Nephron progenitor cell (in vitro differentiated cells): ENCODE results near the gene PLXNA4.

Source experiments
- DNase-seq: peaks from one replicate; pipeline ENCODE4 v3.0.0; 2021
- H3K27ac Mint-ChIP-seq: 2 replicates; pipeline ENCODE4 v1.8.0; 2021; ENCODE audit warnings: mild to moderate bottlenecking, moderate library complexity, mixed read lengths
- H3K27me3 Mint-ChIP-seq: 2 replicates; pipeline ENCODE4 v1.8.0; 2021; ENCODE audit warnings: mild to moderate bottlenecking, low read depth, mixed read lengths; ENCODE audit not compliant: poor library complexity
- H3K36me3 Mint-ChIP-seq: 2 replicates; pipeline ENCODE4 v1.8.0; 2021; ENCODE audit warnings: low read depth, mixed read lengths
- H3K4me1 Mint-ChIP-seq: 2 replicates; pipeline ENCODE4 v1.8.0; 2021; ENCODE audit warnings: mixed read lengths
- H3K4me3 Mint-ChIP-seq: 2 replicates; pipeline ENCODE4 v1.8.0; 2021; ENCODE audit warnings: mild to moderate bottlenecking, moderate library complexity, mixed read lengths
- H3K9me3 Mint-ChIP-seq: 2 replicates; pipeline ENCODE4 v1.8.0; 2021; ENCODE audit warnings: mild to moderate bottlenecking, moderate library complexity, mixed read lengths
- TF ChIP-seq, protein P1 (sequence below): fragments of 200-600 bp; sonication (generic); IDR thresholded peaks from 2 replicates; pipeline ENCODE4 v1.5.0; 2021; ENCODE audit warnings: antibody characterized with exemption

Gene PLXNA4

DNA sequence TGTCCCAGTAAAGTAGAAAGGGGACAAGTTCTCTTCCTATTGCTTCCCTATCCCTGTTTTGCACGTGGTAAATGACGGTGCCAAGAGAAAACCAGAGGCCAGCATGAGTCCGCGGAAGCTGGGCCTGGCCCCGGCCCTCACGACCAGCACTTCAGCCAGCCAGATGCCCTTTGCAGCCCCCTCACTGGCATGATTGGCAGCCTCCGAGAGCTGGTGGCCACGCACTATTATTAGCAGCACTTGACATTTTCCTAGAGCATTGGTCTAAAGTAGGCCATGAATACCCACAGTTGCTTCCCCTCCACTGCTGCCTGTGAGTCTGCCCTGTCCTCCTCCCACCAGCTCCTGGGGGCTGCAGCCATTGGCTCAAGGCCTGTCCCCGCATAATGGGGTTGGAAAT, 369.1 kb downstream of the PLXNA4 start:
- Mint-ChIP-seq H3K4me1 (peaks cover 22% of the 10 kb centered on the region), H3K27ac (no peak overlapping the region), H3K27me3 (peaks cover 27% of the 10 kb centered on the region), H3K9me3 (no peaks in the 10 kb centered on the region), H3K4me3 (no peak overlapping the region), H3K36me3 (no peaks in the 10 kb centered on the region)
- TF ChIP-seq, protein P1, sequence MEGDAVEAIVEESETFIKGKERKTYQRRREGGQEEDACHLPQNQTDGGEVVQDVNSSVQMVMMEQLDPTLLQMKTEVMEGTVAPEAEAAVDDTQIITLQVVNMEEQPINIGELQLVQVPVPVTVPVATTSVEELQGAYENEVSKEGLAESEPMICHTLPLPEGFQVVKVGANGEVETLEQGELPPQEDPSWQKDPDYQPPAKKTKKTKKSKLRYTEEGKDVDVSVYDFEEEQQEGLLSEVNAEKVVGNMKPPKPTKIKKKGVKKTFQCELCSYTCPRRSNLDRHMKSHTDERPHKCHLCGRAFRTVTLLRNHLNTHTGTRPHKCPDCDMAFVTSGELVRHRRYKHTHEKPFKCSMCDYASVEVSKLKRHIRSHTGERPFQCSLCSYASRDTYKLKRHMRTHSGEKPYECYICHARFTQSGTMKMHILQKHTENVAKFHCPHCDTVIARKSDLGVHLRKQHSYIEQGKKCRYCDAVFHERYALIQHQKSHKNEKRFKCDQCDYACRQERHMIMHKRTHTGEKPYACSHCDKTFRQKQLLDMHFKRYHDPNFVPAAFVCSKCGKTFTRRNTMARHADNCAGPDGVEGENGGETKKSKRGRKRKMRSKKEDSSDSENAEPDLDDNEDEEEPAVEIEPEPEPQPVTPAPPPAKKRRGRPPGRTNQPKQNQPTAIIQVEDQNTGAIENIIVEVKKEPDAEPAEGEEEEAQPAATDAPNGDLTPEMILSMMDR, result no peak
- no peak for DNase-seq

DNA sequence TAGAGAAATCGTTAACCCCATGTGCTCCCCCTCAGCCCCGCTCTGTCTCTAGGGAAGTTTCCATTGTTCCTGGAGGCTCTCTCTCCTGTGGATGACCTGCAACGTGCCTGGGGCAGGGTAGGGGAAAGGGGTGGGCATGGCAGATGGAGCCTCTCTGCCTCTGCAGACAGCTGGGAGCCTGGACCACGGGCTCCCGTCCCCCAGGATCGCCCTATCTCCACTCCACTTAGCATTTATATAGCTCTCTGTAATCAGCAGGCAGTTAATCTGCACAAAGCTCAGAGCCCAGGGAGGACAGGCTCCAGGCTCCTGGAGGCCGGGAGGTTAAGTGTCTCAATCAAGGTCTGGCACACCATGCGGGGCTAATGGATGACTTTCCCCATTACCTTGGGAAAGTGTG, 369.7 kb downstream of the PLXNA4 start:
- TF ChIP-seq, protein P1, result no peak
- Mint-ChIP-seq H3K4me1 (peaks cover 22% of the 10 kb centered on the region), H3K36me3 (no peaks in the 10 kb centered on the region), H3K27me3 (peaks cover 30% of the 10 kb centered on the region), H3K27ac (no peak overlapping the region), H3K4me3 (no peak overlapping the region), H3K9me3 (no peaks in the 10 kb centered on the region)
- DNase-seq, result no peak

DNA sequence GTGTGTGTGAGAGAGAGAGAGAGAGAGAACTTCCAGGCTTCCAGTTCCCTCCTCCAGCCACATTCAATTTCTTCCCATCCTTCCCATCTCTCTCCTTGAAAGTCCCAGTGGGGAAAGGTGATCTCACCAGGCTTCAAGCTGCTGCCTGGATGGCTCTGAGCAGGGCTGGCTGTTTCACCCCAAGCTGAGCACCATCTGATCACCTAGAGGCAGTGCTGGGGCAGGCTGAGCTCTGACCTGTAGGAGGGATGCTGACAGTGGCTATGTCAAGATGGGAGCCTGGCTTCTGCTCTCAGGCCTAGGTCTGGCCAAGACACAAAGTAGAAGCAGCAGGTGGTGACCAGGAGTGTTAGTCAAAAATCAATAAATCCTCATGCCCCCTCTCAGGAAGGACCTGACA, 370.8 kb downstream of the PLXNA4 start:
- TF ChIP-seq, protein P1, result no peak
- H3K4me3 Mint-ChIP-seq, result no peak overlapping the region

DNA sequence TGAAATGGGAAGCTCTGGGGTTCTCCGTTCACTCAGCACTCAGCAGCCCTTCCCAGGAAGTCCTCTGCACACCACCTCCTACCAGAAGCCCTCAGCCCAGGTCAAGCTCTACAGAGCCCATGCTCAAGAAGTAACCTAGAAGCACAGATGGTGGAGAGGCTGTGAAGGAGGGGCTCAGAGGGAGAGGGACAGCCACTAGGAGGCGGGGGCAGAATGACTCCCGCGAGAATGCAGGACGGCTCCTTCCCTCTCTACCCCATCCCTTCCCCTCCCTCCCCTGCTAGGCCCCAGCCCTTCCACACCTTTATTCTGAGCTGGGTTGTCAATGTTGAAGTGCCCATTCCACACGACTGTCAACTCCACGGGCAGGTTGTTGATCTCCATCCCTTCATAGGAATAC, 373.2 kb downstream of the PLXNA4 start:
- Mint-ChIP-seq H3K27me3 (peaks cover 35% of the 10 kb centered on the region), H3K4me3 (no peak overlapping the region), H3K27ac (no peak overlapping the region), H3K36me3 (no peaks in the 10 kb centered on the region), H3K4me1 (peaks cover 15% of the 10 kb centered on the region), H3K9me3 (no peaks in the 10 kb centered on the region)
- DNase-seq, result no peak
- TF ChIP-seq, protein P1, result no peak

More for the DNA sequence above, 370.8 kb downstream of the PLXNA4 start:
- no peaks in the 10 kb centered on the region for H3K36me3 Mint-ChIP-seq
- H3K27ac Mint-ChIP-seq, result no peak overlapping the region
- H3K27me3 Mint-ChIP-seq, result peaks cover 34% of the 10 kb centered on the region
- H3K4me1 Mint-ChIP-seq, result peaks cover 22% of the 10 kb centered on the region
- no peaks in the 10 kb centered on the region for H3K9me3 Mint-ChIP-seq
- DNase-seq, result no peak

DNA sequence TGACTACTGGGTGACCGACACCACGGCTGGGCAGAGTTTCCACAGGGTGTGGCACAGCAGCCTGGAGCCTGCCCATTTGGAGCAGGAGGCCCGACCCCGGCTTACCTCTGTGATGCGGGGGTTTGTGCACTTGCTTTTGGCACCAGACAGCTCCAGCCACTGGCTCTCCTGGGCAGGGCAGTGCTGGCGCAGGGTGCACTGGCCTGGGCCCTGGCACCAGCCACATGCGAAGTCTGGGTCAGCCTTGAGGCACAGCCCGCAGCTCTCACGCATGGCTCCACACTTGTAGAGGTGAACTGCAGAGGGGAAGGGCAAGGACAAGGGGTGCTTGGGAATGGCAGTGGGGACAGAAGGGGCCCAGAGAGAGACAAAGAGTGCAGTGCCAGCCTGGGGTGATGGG, 373.7 kb downstream of the PLXNA4 start:
- no peaks in the 10 kb centered on the region for H3K9me3 Mint-ChIP-seq
- no peak overlapping the region for H3K27ac Mint-ChIP-seq
- TF ChIP-seq, protein P1, result no peak
- peaks cover 35% of the 10 kb centered on the region for H3K27me3 Mint-ChIP-seq
- no peak for DNase-seq
- no peak overlapping the region for H3K4me3 Mint-ChIP-seq
- peaks cover 11% of the 10 kb centered on the region for H3K4me1 Mint-ChIP-seq
- no peaks in the 10 kb centered on the region for H3K36me3 Mint-ChIP-seq

DNA sequence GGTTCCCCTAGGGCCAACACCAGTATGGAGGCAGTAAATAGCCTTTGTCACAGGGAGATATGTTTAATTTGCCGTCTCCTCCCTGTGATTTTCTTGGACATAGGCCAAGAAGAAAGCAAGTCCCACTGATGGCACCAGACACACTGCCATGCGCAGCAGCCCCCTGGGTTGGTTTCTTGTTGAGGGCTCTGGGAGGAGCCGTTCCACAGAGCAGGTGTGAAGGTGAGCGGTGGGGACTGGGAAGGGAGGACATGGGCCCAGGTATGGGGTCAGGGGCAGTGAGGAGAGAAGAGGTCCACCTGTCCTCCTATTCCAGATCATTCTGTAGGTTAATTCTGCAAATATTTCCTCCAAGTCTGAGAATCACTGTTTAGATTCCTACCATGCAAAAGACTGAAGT, 376.1 kb downstream of the PLXNA4 start:
- Mint-ChIP-seq H3K9me3 (no peaks in the 10 kb centered on the region), H3K4me3 (no peak overlapping the region), H3K36me3 (no peaks in the 10 kb centered on the region), H3K27me3 (peaks cover 29% of the 10 kb centered on the region), H3K27ac (no peak overlapping the region), H3K4me1 (no peaks in the 10 kb centered on the region)
- no peak for DNase-seq
- TF ChIP-seq, protein P1, result no peak
